Type B pancreatic cell (in vitro differentiated cells): ENCODE data around the gene OR1S1. TPM values are rescaled to one million over a fixed set of nuclear protein-coding genes. Genes with fewer than 3 reads are reported as not detected.

Experiments
- DNase-seq: peaks from one replicate; pipeline ENCODE4 v3.0.0; 2021; ENCODE audit warnings: mixed read lengths; ENCODE audit not compliant: unreplicated experiment; ENCODE audit errors: extremely low spot score
- H3K27ac Mint-ChIP-seq: 2 replicates; pipeline ENCODE4 v1.8.0; 2021; ENCODE audit warnings: mild to moderate bottlenecking, mixed read lengths
- H3K27me3 Mint-ChIP-seq: 2 replicates; pipeline ENCODE4 v1.8.0; 2021; ENCODE audit warnings: mixed read lengths
- H3K36me3 Mint-ChIP-seq: 2 replicates; pipeline ENCODE4 v1.8.0; 2021; ENCODE audit warnings: mixed read lengths
- H3K4me1 Mint-ChIP-seq: one replicate; pipeline ENCODE4 v1.8.0; 2021; ENCODE audit warnings: mixed read lengths; ENCODE audit not compliant: unreplicated experiment
- H3K4me3 Mint-ChIP-seq: 2 replicates; pipeline ENCODE4 v1.8.0; 2021; ENCODE audit warnings: mild to moderate bottlenecking, mixed read lengths
- H3K9me3 Mint-ChIP-seq: 2 replicates; pipeline ENCODE4 v1.8.0; 2021; ENCODE audit warnings: mixed read lengths
- total RNA-seq: library from RNA; stranded (reverse); gene quantifications from 2 replicates; pipeline ENCODE4 v1.2.1, GENCODE V29; 2021; ENCODE audit warnings: low replicate concordance
- TF ChIP-seq, protein P1 (sequence below): fragments of 200-600 bp; sonication (generic); conservative IDR thresholded peaks from 2 replicates; pipeline ENCODE4 v1.5.0; 2021; ENCODE audit warnings: antibody characterized with exemption, mild to moderate bottlenecking

OR1S1 gene
- total RNA-seq, 1 donor from 2014 or later: not detected

GRCh38 chr11:58199271-58199670 lies 13.2 kb upstream of the OR1S1 start:
- no peaks in the 10 kb centered on the region for H3K36me3 Mint-ChIP-seq
- no peak overlapping the region for H3K27ac Mint-ChIP-seq
- no peak overlapping the region for H3K4me3 Mint-ChIP-seq
- no peaks in the 10 kb centered on the region for H3K9me3 Mint-ChIP-seq
- TF ChIP-seq, protein P1, sequence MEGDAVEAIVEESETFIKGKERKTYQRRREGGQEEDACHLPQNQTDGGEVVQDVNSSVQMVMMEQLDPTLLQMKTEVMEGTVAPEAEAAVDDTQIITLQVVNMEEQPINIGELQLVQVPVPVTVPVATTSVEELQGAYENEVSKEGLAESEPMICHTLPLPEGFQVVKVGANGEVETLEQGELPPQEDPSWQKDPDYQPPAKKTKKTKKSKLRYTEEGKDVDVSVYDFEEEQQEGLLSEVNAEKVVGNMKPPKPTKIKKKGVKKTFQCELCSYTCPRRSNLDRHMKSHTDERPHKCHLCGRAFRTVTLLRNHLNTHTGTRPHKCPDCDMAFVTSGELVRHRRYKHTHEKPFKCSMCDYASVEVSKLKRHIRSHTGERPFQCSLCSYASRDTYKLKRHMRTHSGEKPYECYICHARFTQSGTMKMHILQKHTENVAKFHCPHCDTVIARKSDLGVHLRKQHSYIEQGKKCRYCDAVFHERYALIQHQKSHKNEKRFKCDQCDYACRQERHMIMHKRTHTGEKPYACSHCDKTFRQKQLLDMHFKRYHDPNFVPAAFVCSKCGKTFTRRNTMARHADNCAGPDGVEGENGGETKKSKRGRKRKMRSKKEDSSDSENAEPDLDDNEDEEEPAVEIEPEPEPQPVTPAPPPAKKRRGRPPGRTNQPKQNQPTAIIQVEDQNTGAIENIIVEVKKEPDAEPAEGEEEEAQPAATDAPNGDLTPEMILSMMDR: no peak
- H3K27me3 Mint-ChIP-seq: no peaks in the 10 kb centered on the region
- no peak for DNase-seq
- H3K4me1 Mint-ChIP-seq: no peaks in the 10 kb centered on the region

DNA sequence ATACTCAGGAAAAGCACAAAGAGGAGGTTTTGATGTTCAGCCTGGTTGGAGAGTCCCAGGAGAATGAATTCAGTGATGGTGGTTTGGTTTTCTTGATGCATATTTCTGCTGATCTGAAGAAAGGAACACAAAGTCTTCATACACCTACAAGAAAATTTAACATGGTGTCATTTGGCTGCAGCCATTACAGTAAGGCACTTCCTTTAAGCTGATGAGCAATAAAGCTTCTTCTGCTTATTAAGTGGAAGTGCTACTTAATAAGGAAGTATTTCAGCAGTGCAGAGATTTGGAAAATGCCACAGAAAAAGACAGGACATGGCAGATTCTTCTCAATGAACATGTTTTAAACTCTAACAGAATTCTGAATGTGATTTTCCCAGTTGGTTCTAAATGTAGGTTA lies 8.5 kb upstream of the OR1S1 start, which contains the start of gene OR1S2:
TSS of gene OR1S2 (minus strand) at position 101 of the 400 bp plus-strand sequence. CDS start at position 101, 0 bp downstream.
- no peak within 1 kb of the TSS for H3K4me3 Mint-ChIP-seq
- no peak within 1 kb of the TSS for H3K27ac Mint-ChIP-seq
- no peaks in the 10 kb centered on the region for H3K36me3 Mint-ChIP-seq
- TF ChIP-seq, protein P1: no peak
- H3K27me3 Mint-ChIP-seq: no peaks in the 10 kb centered on the region
- no peak for DNase-seq
- H3K4me1 Mint-ChIP-seq: no peaks in the 10 kb centered on the region
- no peaks in the 10 kb centered on the region for H3K9me3 Mint-ChIP-seq

GRCh38 chr11:58216476-58216875 lies 4.0 kb downstream of the OR1S1 start:
- Mint-ChIP-seq H3K36me3 (no peaks in the 10 kb centered on the region), H3K9me3 (no peaks in the 10 kb centered on the region), H3K27me3 (no peaks in the 10 kb centered on the region), H3K27ac (no peak overlapping the region), H3K4me1 (no peaks in the 10 kb centered on the region), H3K4me3 (no peak overlapping the region)
- no peak for DNase-seq
- TF ChIP-seq, protein P1: no peak

DNA sequence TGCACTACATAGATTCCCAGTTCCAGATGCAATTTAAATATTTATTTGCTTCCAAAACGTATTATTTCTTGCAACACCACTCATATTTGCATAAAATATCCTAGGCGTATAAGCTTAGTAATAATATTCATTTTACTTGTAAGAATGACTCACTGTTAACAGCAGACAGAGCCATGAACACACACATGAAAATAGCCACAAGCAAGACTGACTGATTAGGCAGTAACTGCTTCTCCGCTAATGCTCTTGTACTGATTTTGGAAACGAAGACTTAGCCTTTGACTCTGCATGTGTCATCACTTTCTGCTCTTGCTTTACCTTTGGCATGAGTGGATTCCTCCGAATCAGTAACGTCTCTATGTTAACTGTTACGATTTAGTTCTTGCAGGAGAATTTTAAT lies 10.2 kb downstream of the OR1S1 start:
- Mint-ChIP-seq H3K27ac (no peak overlapping the region), H3K4me1 (no peaks in the 10 kb centered on the region), H3K9me3 (no peaks in the 10 kb centered on the region), H3K27me3 (no peaks in the 10 kb centered on the region), H3K36me3 (no peaks in the 10 kb centered on the region), H3K4me3 (no peak overlapping the region)
- DNase-seq: no peak
- TF ChIP-seq, protein P1: no peak

DNA sequence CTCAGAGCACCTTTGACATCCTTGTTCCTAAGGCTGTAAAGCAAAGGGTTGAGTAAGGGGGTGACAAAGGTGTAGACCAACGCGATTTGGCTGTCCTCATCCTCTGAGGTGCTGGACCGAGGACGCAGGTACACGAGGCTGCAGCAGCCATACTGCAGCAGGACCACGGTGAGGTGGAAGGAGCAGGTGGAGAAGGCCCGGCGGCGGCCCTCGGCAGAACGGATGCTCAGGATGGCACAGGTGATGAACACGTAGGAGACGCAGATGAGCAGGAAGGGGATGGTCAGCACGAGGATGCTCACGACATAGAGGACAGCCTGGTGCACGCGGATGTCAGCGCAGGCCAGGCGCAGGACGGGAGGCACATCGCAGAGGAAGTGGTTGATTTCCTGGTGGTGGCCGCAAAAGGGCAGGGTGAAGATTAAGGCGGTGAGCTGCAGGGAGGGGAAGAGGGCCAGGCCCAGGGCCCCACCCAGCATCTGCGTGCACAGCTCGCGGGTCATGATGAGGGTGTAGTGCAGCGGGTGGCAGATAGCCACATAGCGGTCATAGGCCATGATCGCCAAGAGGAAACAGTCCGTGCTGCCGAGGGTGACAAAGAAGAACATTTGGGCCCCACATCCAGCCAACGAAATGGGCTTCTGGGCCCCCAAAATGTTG lies 15.6 kb downstream of the OR1S1 start:
- no peak for DNase-seq
- no peaks in the 10 kb centered on the region for H3K4me1 Mint-ChIP-seq
- TF ChIP-seq, protein P1: no peak
- no peaks in the 10 kb centered on the region for H3K36me3 Mint-ChIP-seq
- H3K27me3 Mint-ChIP-seq: no peaks in the 10 kb centered on the region
- no peaks in the 10 kb centered on the region for H3K9me3 Mint-ChIP-seq
- no peak overlapping the region for H3K4me3 Mint-ChIP-seq
- H3K27ac Mint-ChIP-seq: no peak overlapping the region

DNA sequence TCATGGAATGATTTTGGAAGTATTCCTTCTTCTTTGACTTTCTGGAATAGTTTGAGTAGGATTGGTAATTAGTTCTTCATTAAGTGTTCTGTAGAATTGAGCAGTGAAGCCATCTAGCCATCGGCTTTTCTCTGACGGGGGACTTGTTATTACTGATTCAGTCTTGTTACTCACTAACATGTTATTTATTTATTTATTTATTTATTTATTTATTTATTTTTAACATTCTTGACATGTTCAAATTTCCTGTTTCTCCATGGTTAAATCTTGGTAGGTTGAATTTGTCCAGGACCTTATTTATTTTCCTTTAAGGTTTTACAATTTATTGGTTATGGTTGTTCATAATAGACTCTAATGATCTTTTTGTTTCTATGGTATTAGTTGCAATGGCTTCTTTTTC lies 31.4 kb downstream of the OR1S1 start:
- H3K27me3 Mint-ChIP-seq: no peaks in the 10 kb centered on the region
- no peaks in the 10 kb centered on the region for H3K36me3 Mint-ChIP-seq
- H3K4me1 Mint-ChIP-seq: no peaks in the 10 kb centered on the region
- TF ChIP-seq, protein P1: no peak
- H3K4me3 Mint-ChIP-seq: no peak overlapping the region
- no peak for DNase-seq
- no peak overlapping the region for H3K27ac Mint-ChIP-seq
- H3K9me3 Mint-ChIP-seq: peaks cover 4% of the 10 kb centered on the region
